Measurements from ENCODE around the gene FIS1.
A peak's percentile ranks its signal among the peaks of the same experiment; 100 is the strongest.
"Not testable (repeated sequence)": the region's sequence is repeated elsewhere in the genome, so short reads cannot be mapped to it uniquely, and the experiment has no call there.

The FIS1 gene

GRCh38 chr7:101205901-101206664 is 38.8 kb downstream of the FIS1 start:
- H3K27me3 Mint-ChIP-seq, result peaks cover 19% of the 10 kb centered on the region
- ATAC-seq, result peak; percentile 13
- H3K36me3 Mint-ChIP-seq, result peaks cover 38% of the 10 kb centered on the region
- H3K4me3 Mint-ChIP-seq, result no peak overlapping the region
- peaks cover 20% of the 10 kb centered on the region for H3K4me1 Mint-ChIP-seq
- H3K27ac Mint-ChIP-seq, result no peak overlapping the region
- H3K9me3 Mint-ChIP-seq, result no peaks in the 10 kb centered on the region

- not testable (repeated sequence) for ATAC-seq
Measured at GRCh38 chr7:101203740-101204738, 40.8 kb downstream of the FIS1 start.

GRCh38 chr7:101202603-101202918 is 42.3 kb downstream of the FIS1 start:
- Mint-ChIP-seq H3K4me3 (no peak overlapping the region), H3K27me3 (peaks cover 46% of the 10 kb centered on the region), H3K36me3 (peaks cover 15% of the 10 kb centered on the region), H3K9me3 (no peaks in the 10 kb centered on the region), H3K4me1 (peaks cover 26% of the 10 kb centered on the region), H3K27ac (no peak overlapping the region)
- no peak for ATAC-seq

More at GRCh38 chr7:101203740-101204738, 40.8 kb downstream of the FIS1 start:
- not testable (repeated sequence) for H3K9me3 Mint-ChIP-seq, H3K27ac Mint-ChIP-seq, H3K4me3 Mint-ChIP-seq
- H3K27me3 Mint-ChIP-seq, result peaks cover 38% of the 10 kb centered on the region
- H3K4me1 Mint-ChIP-seq, result peaks cover 26% of the 10 kb centered on the region
- H3K36me3 Mint-ChIP-seq, result peaks cover 27% of the 10 kb centered on the region

GRCh38 chr7:101201695-101202602 is 42.9 kb downstream of the FIS1 start:
- Mint-ChIP-seq H3K9me3 (no peaks in the 10 kb centered on the region), H3K27me3 (peaks cover 46% of the 10 kb centered on the region), H3K27ac (no peak overlapping the region), H3K4me1 (peaks cover 26% of the 10 kb centered on the region), H3K36me3 (peaks cover 14% of the 10 kb centered on the region), H3K4me3 (no peak overlapping the region)
- no peak for ATAC-seq

- Mint-ChIP-seq H3K36me3 (peaks cover 4% of the 10 kb centered on the region), H3K27ac (no peak within 1 kb of the TSS), H3K4me1 (peaks cover 26% of the 10 kb centered on the region)
Measured at GRCh38 chr7:101200862-101201599, 43.9 kb downstream of the FIS1 start, which contains the start of gene MOGAT3. Gene MOGAT3, minus strand, starts transcription at chr7:101201036. Its CDS starts 182 bp downstream, at chr7:101200854.

GRCh38 chr7:101200504-101200861 is 44.4 kb downstream of the FIS1 start:
- no peaks in the 10 kb centered on the region for H3K9me3 Mint-ChIP-seq
- no peaks in the 10 kb centered on the region for H3K36me3 Mint-ChIP-seq
- peaks cover 26% of the 10 kb centered on the region for H3K4me1 Mint-ChIP-seq
- H3K27me3 Mint-ChIP-seq, result peaks cover 56% of the 10 kb centered on the region
- ATAC-seq, result no peak
- no peak overlapping the region for H3K4me3 Mint-ChIP-seq
- H3K27ac Mint-ChIP-seq, result no peak overlapping the region

More at GRCh38 chr7:101200862-101201599, 43.9 kb downstream of the FIS1 start, which contains the start of gene MOGAT3:
- H3K9me3 Mint-ChIP-seq, result no peaks in the 10 kb centered on the region
- peaks cover 51% of the 10 kb centered on the region for H3K27me3 Mint-ChIP-seq
- no peak within 1 kb of the TSS for H3K4me3 Mint-ChIP-seq
- no peak for ATAC-seq

GRCh38 chr7:101199522-101199921 is 45.4 kb downstream of the FIS1 start:
- not testable (repeated sequence) for H3K9me3 Mint-ChIP-seq, H3K4me3 Mint-ChIP-seq, ATAC-seq, H3K27ac Mint-ChIP-seq, H3K36me3 Mint-ChIP-seq
- H3K27me3 Mint-ChIP-seq, result peaks cover 56% of the 10 kb centered on the region
- peaks cover 26% of the 10 kb centered on the region for H3K4me1 Mint-ChIP-seq

- Mint-ChIP-seq H3K27me3 (peaks cover 56% of the 10 kb centered on the region), H3K27ac (no peak overlapping the region), H3K36me3 (no peaks in the 10 kb centered on the region), H3K4me1 (peaks cover 19% of the 10 kb centered on the region), H3K4me3 (no peak overlapping the region), H3K9me3 (no peaks in the 10 kb centered on the region)
- no peak for ATAC-seq
Measured at GRCh38 chr7:101198476-101198875, 46.4 kb downstream of the FIS1 start.

GRCh38 chr7:101197991-101198390 is 46.9 kb downstream of the FIS1 start:
- H3K36me3 Mint-ChIP-seq, result no peaks in the 10 kb centered on the region
- H3K4me3 Mint-ChIP-seq, result no peak overlapping the region
- peaks cover 56% of the 10 kb centered on the region for H3K27me3 Mint-ChIP-seq
- ATAC-seq, result no peak
- peaks cover 17% of the 10 kb centered on the region for H3K4me1 Mint-ChIP-seq
- no peak overlapping the region for H3K27ac Mint-ChIP-seq
- H3K9me3 Mint-ChIP-seq, result no peaks in the 10 kb centered on the region

- H3K27ac Mint-ChIP-seq, result no peak overlapping the region
- no peaks in the 10 kb centered on the region for H3K36me3 Mint-ChIP-seq
- peaks cover 9% of the 10 kb centered on the region for H3K4me1 Mint-ChIP-seq
- H3K4me3 Mint-ChIP-seq, result no peak overlapping the region
- no peaks in the 10 kb centered on the region for H3K9me3 Mint-ChIP-seq
- H3K27me3 Mint-ChIP-seq, result peaks cover 35% of the 10 kb centered on the region
- no peak for ATAC-seq
Measured at GRCh38 chr7:101195884-101196283, 49.0 kb downstream of the FIS1 start.
